WI38 (cell line): ENCODE results near the gene POLR3K.

Experiments
- H3K4me3 ChIP-seq: 2 replicates; pipeline ENCODE4 v1.5.1; 2011; ENCODE audit warnings: low read depth, mild to moderate bottlenecking, control low read depth, low read length
- CTCF ChIP-seq: IDR thresholded peaks from 2 replicates; pipeline ENCODE4 v1.5.1; 2012; ENCODE audit warnings: low read depth, mild to moderate bottlenecking, control low read depth, low read length

POLR3K gene

GRCh38 chr16:72561-73548, 19.4 kb upstream of the POLR3K start, which contains the start of gene RHBDF1:
TSS of gene RHBDF1 (minus strand) at chr16:72631. CDS start at chr16:65015, 7,616 bp downstream.
- TF ChIP-seq CTCF, result no peak
- peak within 1 kb of the TSS; percentile 62 for H3K4me3 ChIP-seq

GRCh38 chr16:71540-72401, 18.4 kb upstream of the POLR3K start:
- no peak for TF ChIP-seq CTCF
- peak overlapping the region; percentile 62 for H3K4me3 ChIP-seq

GRCh38 chr16:71210-71539, 17.8 kb upstream of the POLR3K start:
- peak overlapping the region; percentile 62 for H3K4me3 ChIP-seq

GRCh38 chr16:69181-69580, 15.8 kb upstream of the POLR3K start:
- no peak overlapping the region for H3K4me3 ChIP-seq
- TF ChIP-seq CTCF, result no peak

More at GRCh38 chr16:71210-71539, 17.8 kb upstream of the POLR3K start:
- no peak for TF ChIP-seq CTCF

GRCh38 chr16:67884-68789, 14.7 kb upstream of the POLR3K start:
- H3K4me3 ChIP-seq, result no peak overlapping the region
- TF ChIP-seq CTCF, result no peak

- no peak for TF ChIP-seq CTCF
- no peak overlapping the region for H3K4me3 ChIP-seq
Observed at GRCh38 chr16:67183-67791, 13.9 kb upstream of the POLR3K start.
